ENCODE measurements around the gene TRAF6. TPM values are rescaled to one million over a fixed set of nuclear protein-coding genes. Genes with fewer than 3 reads are reported as not detected.

Gene TRAF6
- polyA plus RNA-seq, 1 of the 3 experiments (the other 2 are of a cell fraction): 4.3 TPM

DNA sequence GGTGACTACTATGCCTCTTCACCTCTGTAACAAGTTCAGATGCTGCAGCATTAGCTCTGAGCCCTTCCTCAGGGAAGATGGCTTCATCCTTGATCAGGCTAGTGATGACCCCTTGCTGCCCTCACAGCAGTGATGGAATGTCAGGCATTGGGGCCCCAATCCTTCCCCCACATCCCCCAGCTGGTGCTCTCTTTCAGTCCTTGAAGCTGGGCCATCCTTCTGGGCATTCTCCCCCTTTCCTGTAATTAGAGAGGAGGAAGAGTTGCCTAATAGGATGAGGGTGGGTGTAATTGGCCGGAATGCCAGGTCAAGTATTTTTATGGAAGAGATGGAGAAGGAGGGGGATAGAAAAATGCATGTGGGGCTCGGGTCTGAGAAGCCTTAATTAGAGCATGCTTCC lies 62.6 kb downstream of the TRAF6 start (continued):
- TF ChIP-seq, protein P1, sequence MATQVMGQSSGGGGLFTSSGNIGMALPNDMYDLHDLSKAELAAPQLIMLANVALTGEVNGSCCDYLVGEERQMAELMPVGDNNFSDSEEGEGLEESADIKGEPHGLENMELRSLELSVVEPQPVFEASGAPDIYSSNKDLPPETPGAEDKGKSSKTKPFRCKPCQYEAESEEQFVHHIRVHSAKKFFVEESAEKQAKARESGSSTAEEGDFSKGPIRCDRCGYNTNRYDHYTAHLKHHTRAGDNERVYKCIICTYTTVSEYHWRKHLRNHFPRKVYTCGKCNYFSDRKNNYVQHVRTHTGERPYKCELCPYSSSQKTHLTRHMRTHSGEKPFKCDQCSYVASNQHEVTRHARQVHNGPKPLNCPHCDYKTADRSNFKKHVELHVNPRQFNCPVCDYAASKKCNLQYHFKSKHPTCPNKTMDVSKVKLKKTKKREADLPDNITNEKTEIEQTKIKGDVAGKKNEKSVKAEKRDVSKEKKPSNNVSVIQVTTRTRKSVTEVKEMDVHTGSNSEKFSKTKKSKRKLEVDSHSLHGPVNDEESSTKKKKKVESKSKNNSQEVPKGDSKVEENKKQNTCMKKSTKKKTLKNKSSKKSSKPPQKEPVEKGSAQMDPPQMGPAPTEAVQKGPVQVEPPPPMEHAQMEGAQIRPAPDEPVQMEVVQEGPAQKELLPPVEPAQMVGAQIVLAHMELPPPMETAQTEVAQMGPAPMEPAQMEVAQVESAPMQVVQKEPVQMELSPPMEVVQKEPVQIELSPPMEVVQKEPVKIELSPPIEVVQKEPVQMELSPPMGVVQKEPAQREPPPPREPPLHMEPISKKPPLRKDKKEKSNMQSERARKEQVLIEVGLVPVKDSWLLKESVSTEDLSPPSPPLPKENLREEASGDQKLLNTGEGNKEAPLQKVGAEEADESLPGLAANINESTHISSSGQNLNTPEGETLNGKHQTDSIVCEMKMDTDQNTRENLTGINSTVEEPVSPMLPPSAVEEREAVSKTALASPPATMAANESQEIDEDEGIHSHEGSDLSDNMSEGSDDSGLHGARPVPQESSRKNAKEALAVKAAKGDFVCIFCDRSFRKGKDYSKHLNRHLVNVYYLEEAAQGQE (IDR thresholded peaks at IDR 0.05; ENCODE audit: low read depth, low read length): no peak
- TF ChIP-seq POLR2AphosphoS5 (IDR thresholded peaks at IDR 0.05; ENCODE audit: low read depth, low read length): no peak
- no peak for TF ChIP-seq JUND (IDR thresholded peaks at IDR 0.05)
- TF ChIP-seq ELF1 (IDR thresholded peaks at IDR 0.05): no peak
- no peak for TF ChIP-seq FOXJ3 (CRISPR knock-in tag; IDR thresholded peaks at IDR 0.05)
- TF ChIP-seq NFIC (IDR thresholded peaks at IDR 0.05; ENCODE audit: borderline replicate concordance): no peak
- no peak for TF ChIP-seq FOXM1 (IDR thresholded peaks at IDR 0.05; ENCODE audit: low read depth)
- no peak for TF ChIP-seq EZH2phosphoT487 (IDR thresholded peaks at IDR 0.05; ENCODE audit: borderline replicate concordance, low read depth)

DNA sequence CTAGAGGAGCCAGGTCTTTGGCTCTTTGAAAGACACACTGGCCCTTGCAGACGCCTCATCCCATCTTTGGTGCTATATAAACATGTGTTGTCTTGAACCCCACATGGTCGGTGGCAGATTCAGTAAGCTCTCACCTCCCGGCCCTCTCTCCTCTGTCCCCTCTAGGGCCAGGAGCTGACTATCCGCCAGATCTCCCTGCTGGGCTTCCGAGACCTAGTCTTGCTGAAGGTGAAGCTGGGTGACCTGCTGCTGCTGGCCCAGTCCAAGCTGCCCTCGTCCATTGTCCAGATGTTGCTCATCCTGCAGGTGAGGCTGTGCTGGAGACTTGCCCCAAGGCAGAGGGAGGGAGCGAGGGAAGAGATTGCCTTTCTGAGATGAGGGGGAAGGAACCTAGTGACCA lies 63.9 kb downstream of the TRAF6 start:
- Histone ChIP-seq H3K9ac (no peak overlapping the region), H3F3A (replicated peaks; ENCODE audit: insufficient read depth) (no peaks in the 10 kb centered on the region), H3K27ac (ENCODE audit: low read depth in 2 of 2, low read length in 1 of 2) (no peak overlapping the region), H3K4me2 (no peak overlapping the region), H3K27me3 (ENCODE audit: insufficient read depth) (no peaks in the 10 kb centered on the region), H3K9me3 (no peaks in the 10 kb centered on the region), H3K79me2 (ENCODE audit: insufficient read depth) (no peaks in the 10 kb centered on the region), H4K20me1 (ENCODE audit: insufficient read depth) (no peaks in the 10 kb centered on the region), H3K9me2 (no peaks in the 10 kb centered on the region), H3K4me3 (ENCODE audit: low read depth in 2 of 2, low read length in 1 of 2) (no peak overlapping the region), H3K36me3 (replicated peaks in 1 of 2; ENCODE audit: control insufficient read depth in 1 of 2, insufficient read depth in 2 of 2, low read length in 1 of 2) (no peaks in the 10 kb centered on the region), H3K4me1 (ENCODE audit: control insufficient read depth in 1 of 2, insufficient read depth in 2 of 2, low read depth in 1 of 2, low read length in 1 of 2) (no peaks in the 10 kb centered on the region; a peak in 1 of 4 replicates), H2AFZ (ENCODE audit: low read depth) (no peak overlapping the region)
- TF ChIP-seq TCF12 (IDR thresholded peaks at IDR 0.05) (no peak), FOXJ3 (CRISPR knock-in tag; IDR thresholded peaks at IDR 0.05) (no peak), MEF2A (IDR thresholded peaks at IDR 0.05; ENCODE audit: borderline replicate concordance, low read depth) (no peak), TEAD4 (IDR thresholded peaks at IDR 0.05; ENCODE audit: borderline replicate concordance, insufficient read depth) (no peak), MXI1 (IDR thresholded peaks at IDR 0.05; ENCODE audit: low read depth, low read length) (no peak), FOXM1 (IDR thresholded peaks at IDR 0.05; ENCODE audit: low read depth) (no peak), SMC3 (IDR thresholded peaks at IDR 0.05; ENCODE audit: low read depth, low read length) (no peak), EZH2phosphoT487 (IDR thresholded peaks at IDR 0.05; ENCODE audit: borderline replicate concordance, low read depth) (no peak), CHD2 (IDR thresholded peaks at IDR 0.05; ENCODE audit: low read length, partially characterized antibody) (no peak), TAF1 (IDR thresholded peaks at IDR 0.05; ENCODE audit: borderline replicate concordance, low read depth, low read length) (no peak), NRF1 (IDR thresholded peaks at IDR 0.05; ENCODE audit: low read depth, low read length) (no peak), SIN3A (IDR thresholded peaks at IDR 0.05; ENCODE audit: borderline replicate concordance, low read depth, low read length) (no peak), FOSL2 (IDR thresholded peaks at IDR 0.05; ENCODE audit: borderline replicate concordance, low read depth) (no peak), NFIC (IDR thresholded peaks at IDR 0.05; ENCODE audit: borderline replicate concordance) (no peak), POLR2AphosphoS5 (IDR thresholded peaks at IDR 0.05; ENCODE audit: low read depth, low read length) (no peak), GATA2 (CRISPR knock-in tag; IDR thresholded peaks at IDR 0.05) (no peak)
- TF ChIP-seq, protein P2, sequence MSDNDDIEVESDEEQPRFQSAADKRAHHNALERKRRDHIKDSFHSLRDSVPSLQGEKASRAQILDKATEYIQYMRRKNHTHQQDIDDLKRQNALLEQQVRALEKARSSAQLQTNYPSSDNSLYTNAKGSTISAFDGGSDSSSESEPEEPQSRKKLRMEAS (IDR thresholded peaks at IDR 0.05; ENCODE audit: low read depth): no peak
- TF ChIP-seq, protein P3, sequence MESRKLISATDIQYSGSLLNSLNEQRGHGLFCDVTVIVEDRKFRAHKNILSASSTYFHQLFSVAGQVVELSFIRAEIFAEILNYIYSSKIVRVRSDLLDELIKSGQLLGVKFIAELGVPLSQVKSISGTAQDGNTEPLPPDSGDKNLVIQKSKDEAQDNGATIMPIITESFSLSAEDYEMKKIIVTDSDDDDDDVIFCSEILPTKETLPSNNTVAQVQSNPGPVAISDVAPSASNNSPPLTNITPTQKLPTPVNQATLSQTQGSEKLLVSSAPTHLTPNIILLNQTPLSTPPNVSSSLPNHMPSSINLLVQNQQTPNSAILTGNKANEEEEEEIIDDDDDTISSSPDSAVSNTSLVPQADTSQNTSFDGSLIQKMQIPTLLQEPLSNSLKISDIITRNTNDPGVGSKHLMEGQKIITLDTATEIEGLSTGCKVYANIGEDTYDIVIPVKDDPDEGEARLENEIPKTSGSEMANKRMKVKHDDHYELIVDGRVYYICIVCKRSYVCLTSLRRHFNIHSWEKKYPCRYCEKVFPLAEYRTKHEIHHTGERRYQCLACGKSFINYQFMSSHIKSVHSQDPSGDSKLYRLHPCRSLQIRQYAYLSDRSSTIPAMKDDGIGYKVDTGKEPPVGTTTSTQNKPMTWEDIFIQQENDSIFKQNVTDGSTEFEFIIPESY (IDR thresholded peaks at IDR 0.05; ENCODE audit: borderline replicate concordance, low read depth): no peak
- TF ChIP-seq, protein P4, sequence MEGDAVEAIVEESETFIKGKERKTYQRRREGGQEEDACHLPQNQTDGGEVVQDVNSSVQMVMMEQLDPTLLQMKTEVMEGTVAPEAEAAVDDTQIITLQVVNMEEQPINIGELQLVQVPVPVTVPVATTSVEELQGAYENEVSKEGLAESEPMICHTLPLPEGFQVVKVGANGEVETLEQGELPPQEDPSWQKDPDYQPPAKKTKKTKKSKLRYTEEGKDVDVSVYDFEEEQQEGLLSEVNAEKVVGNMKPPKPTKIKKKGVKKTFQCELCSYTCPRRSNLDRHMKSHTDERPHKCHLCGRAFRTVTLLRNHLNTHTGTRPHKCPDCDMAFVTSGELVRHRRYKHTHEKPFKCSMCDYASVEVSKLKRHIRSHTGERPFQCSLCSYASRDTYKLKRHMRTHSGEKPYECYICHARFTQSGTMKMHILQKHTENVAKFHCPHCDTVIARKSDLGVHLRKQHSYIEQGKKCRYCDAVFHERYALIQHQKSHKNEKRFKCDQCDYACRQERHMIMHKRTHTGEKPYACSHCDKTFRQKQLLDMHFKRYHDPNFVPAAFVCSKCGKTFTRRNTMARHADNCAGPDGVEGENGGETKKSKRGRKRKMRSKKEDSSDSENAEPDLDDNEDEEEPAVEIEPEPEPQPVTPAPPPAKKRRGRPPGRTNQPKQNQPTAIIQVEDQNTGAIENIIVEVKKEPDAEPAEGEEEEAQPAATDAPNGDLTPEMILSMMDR (IDR thresholded peaks at IDR 0.05): no peak
- TF ChIP-seq, protein P5, sequence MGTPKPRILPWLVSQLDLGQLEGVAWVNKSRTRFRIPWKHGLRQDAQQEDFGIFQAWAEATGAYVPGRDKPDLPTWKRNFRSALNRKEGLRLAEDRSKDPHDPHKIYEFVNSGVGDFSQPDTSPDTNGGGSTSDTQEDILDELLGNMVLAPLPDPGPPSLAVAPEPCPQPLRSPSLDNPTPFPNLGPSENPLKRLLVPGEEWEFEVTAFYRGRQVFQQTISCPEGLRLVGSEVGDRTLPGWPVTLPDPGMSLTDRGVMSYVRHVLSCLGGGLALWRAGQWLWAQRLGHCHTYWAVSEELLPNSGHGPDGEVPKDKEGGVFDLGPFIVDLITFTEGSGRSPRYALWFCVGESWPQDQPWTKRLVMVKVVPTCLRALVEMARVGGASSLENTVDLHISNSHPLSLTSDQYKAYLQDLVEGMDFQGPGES (IDR thresholded peaks at IDR 0.05; ENCODE audit: low read depth, low read length): no peak
- ChIA-PET CTCF (interaction anchor here (0.9 to 2.0 kb wide), 5 partner anchors 12 to 154 kb away, joined by 3 to 5 read pairs (median 3); no protein-coding TSS in a partner anchor), POLR2A (no interaction called here)
- 59% methylated on average over 7 of the region's 7 CpGs for WGBS (ENCODE audit: low lambda C conversion rate)
- no peak for DNase-seq

Data from SK-N-SH (cell line).